ENCODE measurements around the gene DLK2.
"Not testable (repeated sequence)": the region's sequence is repeated elsewhere in the genome, so short reads cannot be mapped to it uniquely, and the experiment has no call there.

The DLK2 gene

GRCh38 chr6:43468748-43469681 lies 13.7 kb upstream of the DLK2 start:
- Histone ChIP-seq H3K27me3 (no peaks in the 10 kb centered on the region), H3K4me1 (no peaks in the 10 kb centered on the region), H3K4me3 (ENCODE audit: low read depth, low read length) (no peak overlapping the region), H3K9me3 (no peaks in the 10 kb centered on the region), H3K36me3 (no peaks in the 10 kb centered on the region)
- no peak for TF ChIP-seq CTCF (IDR thresholded peaks at IDR 0.05; ENCODE audit: low read depth, low read length)
- DNase-seq = no peak

- Histone ChIP-seq H3K9me3 (no peaks in the 10 kb centered on the region), H3K27me3 (no peaks in the 10 kb centered on the region), H3K4me3 (ENCODE audit: low read depth, low read length) (no peak overlapping the region), H3K36me3 (no peaks in the 10 kb centered on the region), H3K4me1 (no peaks in the 10 kb centered on the region)
- no peak for TF ChIP-seq CTCF (IDR thresholded peaks at IDR 0.05; ENCODE audit: low read depth, low read length)
- no peak for DNase-seq
Measured at GRCh38 chr6:43468240-43468639, 12.9 kb upstream of the DLK2 start.

GRCh38 chr6:43467752-43468151 lies 12.4 kb upstream of the DLK2 start:
- H3K36me3 ChIP-seq = no peaks in the 10 kb centered on the region
- no peaks in the 10 kb centered on the region for H3K4me1 ChIP-seq
- DNase-seq = no peak
- no peak for TF ChIP-seq CTCF (IDR thresholded peaks at IDR 0.05; ENCODE audit: low read depth, low read length)
- H3K4me3 ChIP-seq (ENCODE audit: low read depth, low read length) = no peak overlapping the region
- H3K27me3 ChIP-seq = no peaks in the 10 kb centered on the region
- H3K9me3 ChIP-seq = no peaks in the 10 kb centered on the region

GRCh38 chr6:43467265-43467664 lies 11.9 kb upstream of the DLK2 start:
- DNase-seq; H3K36me3 ChIP-seq; H3K27me3 ChIP-seq; H3K4me1 ChIP-seq; H3K9me3 ChIP-seq; H3K4me3 ChIP-seq (ENCODE audit: low read depth, low read length): not testable (repeated sequence)

- no peaks in the 10 kb centered on the region for H3K36me3 ChIP-seq
- no peak overlapping the region for H3K4me3 ChIP-seq (ENCODE audit: low read depth, low read length)
- H3K27me3 ChIP-seq = no peaks in the 10 kb centered on the region
- no peak for DNase-seq
- H3K4me1 ChIP-seq = no peaks in the 10 kb centered on the region
- H3K9me3 ChIP-seq = no peaks in the 10 kb centered on the region
- TF ChIP-seq CTCF (IDR thresholded peaks at IDR 0.05; ENCODE audit: low read depth, low read length) = no peak
Measured at GRCh38 chr6:43465948-43466347, 10.6 kb upstream of the DLK2 start.

- TF ChIP-seq CTCF (IDR thresholded peaks at IDR 0.05; ENCODE audit: low read depth, low read length) = no peak
Measured at GRCh38 chr6:43464337-43464736, 9.0 kb upstream of the DLK2 start.

More at GRCh38 chr6:43464337-43464736, 9.0 kb upstream of the DLK2 start:
- H3K4me1 ChIP-seq = no peaks in the 10 kb centered on the region
- H3K36me3 ChIP-seq = no peaks in the 10 kb centered on the region
- no peak overlapping the region for H3K4me3 ChIP-seq (ENCODE audit: low read depth, low read length)
- no peaks in the 10 kb centered on the region for H3K9me3 ChIP-seq
- no peaks in the 10 kb centered on the region for H3K27me3 ChIP-seq
- no peak for DNase-seq

Measured in BE2C (cell line).